Epidermal melanocyte (primary cell): ENCODE data around the gene TMEM161A.
A peak's percentile ranks its signal among the peaks of the same experiment; 100 is the strongest.
"Not testable (repeated sequence)": the region's sequence is repeated elsewhere in the genome, so short reads cannot be mapped to it uniquely, and the experiment has no call there.

ENCODE experiments used
- DNase-seq: peaks from one replicate; pipeline ENCODE4 v3.0.0; 2011; ENCODE audit warnings: low spot score; ENCODE audit not compliant: insufficient read length

Gene TMEM161A

GRCh38 chr19:19138109-19138981 lies at the start of gene TMEM161A:
Gene TMEM161A, minus strand, starts transcription at chr19:19138478. Its CDS starts 50 bp downstream, at chr19:19138428.
- peak; percentile 100 for DNase-seq

GRCh38 chr19:19186742-19187141 lies 48.5 kb upstream of the TMEM161A start:
- DNase-seq, result no peak

GRCh38 chr19:19185853-19186740 lies 47.8 kb upstream of the TMEM161A start:
- no peak for DNase-seq

- DNase-seq, result no peak
Measured at GRCh38 chr19:19181488-19181998, 43.3 kb upstream of the TMEM161A start.

GRCh38 chr19:19179548-19180441 lies 41.5 kb upstream of the TMEM161A start:
- DNase-seq, result no peak

GRCh38 chr19:19176950-19177349 lies 38.7 kb upstream of the TMEM161A start:
- no peak for DNase-seq

GRCh38 chr19:19173243-19173642 lies 35.0 kb upstream of the TMEM161A start:
- DNase-seq, result not testable (repeated sequence)

- DNase-seq, result no peak
Measured at GRCh38 chr19:19171821-19172532, 33.7 kb upstream of the TMEM161A start.

- DNase-seq, result no peak
Measured at GRCh38 chr19:19170873-19171672, 32.8 kb upstream of the TMEM161A start.

- DNase-seq, result no peak
Measured at GRCh38 chr19:19170053-19170872, 32.0 kb upstream of the TMEM161A start, which contains the start of gene MEF2B. Gene MEF2B, minus strand, starts transcription at chr19:19170263. Its CDS starts 19,528 bp downstream, at chr19:19150735.

GRCh38 chr19:19169236-19170052 lies 31.2 kb upstream of the TMEM161A start:
- DNase-seq, result no peak

- DNase-seq, result no peak
Measured at GRCh38 chr19:19167612-19168011, 29.3 kb upstream of the TMEM161A start.

GRCh38 chr19:19165396-19165795 lies 27.1 kb upstream of the TMEM161A start:
- DNase-seq, result no peak

- DNase-seq, result no peak
Measured at GRCh38 chr19:19162495-19162894, 24.2 kb upstream of the TMEM161A start.

- DNase-seq, result no peak
Measured at GRCh38 chr19:19160461-19161035, 22.3 kb upstream of the TMEM161A start.

GRCh38 chr19:19159534-19159933 lies 21.3 kb upstream of the TMEM161A start:
- no peak for DNase-seq

- no peak for DNase-seq
Measured at GRCh38 chr19:19157808-19158207, 19.5 kb upstream of the TMEM161A start.
